Astrocyte of the cerebellum (primary cell): ENCODE measurements around the gene COL27A1.
"Not testable (repeated sequence)": the region's sequence is repeated elsewhere in the genome, so short reads cannot be mapped to it uniquely, and the experiment has no call there.

Experiments
- DNase-seq: peaks from one replicate; pipeline ENCODE4 v3.0.0-alpha.2; 2011; ENCODE audit warnings: low read depth
- H3K4me3 ChIP-seq: 2 replicates; pipeline ENCODE4 v1.5.1; 2011; ENCODE audit warnings: mild to moderate bottlenecking, low read depth, low read length, moderate library complexity
- CTCF ChIP-seq: IDR thresholded peaks from 2 replicates; pipeline ENCODE4 v1.5.1; 2012; ENCODE audit warnings: low read length, low read depth, moderate library complexity, mild to moderate bottlenecking; ENCODE audit errors: missing control alignments
- in situ Hi-C: cut with HindIII; loops from 2 replicates; pipeline ENCODE4 v1.10.0; 2017; ENCODE audit warnings: low sequenced_read_pairs

The COL27A1 gene

GRCh38 chr9:114124138-114124537 lies 31.2 kb upstream of the COL27A1 start:
- DNase-seq: no peak
- no peak for TF ChIP-seq CTCF
- in situ Hi-C loops: no loop called here
- H3K4me3 ChIP-seq: no peak overlapping the region

- TF ChIP-seq CTCF: no peak
- in situ Hi-C loops: no loop called here
- DNase-seq: no peak
- no peak overlapping the region for H3K4me3 ChIP-seq
Measured at GRCh38 chr9:114124666-114125475, 30.5 kb upstream of the COL27A1 start.

- in situ Hi-C loops: no loop called here
- DNase-seq: no peak
- TF ChIP-seq CTCF: no peak
- no peak overlapping the region for H3K4me3 ChIP-seq
Measured at GRCh38 chr9:114125476-114126013, 29.8 kb upstream of the COL27A1 start.

GRCh38 chr9:114126247-114127060 lies 28.9 kb upstream of the COL27A1 start:
- DNase-seq: no peak
- TF ChIP-seq CTCF: no peak
- no peak overlapping the region for H3K4me3 ChIP-seq
- in situ Hi-C loops: no loop called here

- H3K4me3 ChIP-seq, in situ Hi-C loops, DNase-seq: not testable (repeated sequence)
Measured at GRCh38 chr9:114128759-114129158, 26.6 kb upstream of the COL27A1 start.

GRCh38 chr9:114130141-114130540 lies 25.2 kb upstream of the COL27A1 start:
- H3K4me3 ChIP-seq: no peak overlapping the region
- no peak for DNase-seq
- no peak for TF ChIP-seq CTCF
- in situ Hi-C loops: no loop called here
